ENCODE results near the gene ITPR2. TPM values are rescaled to one million over a fixed set of nuclear protein-coding genes. Genes with fewer than 3 reads are reported as not detected.
A peak's percentile ranks its signal among the peaks of the same experiment; 100 is the strongest.

Gene ITPR2
- polyA plus RNA-seq, 1 of the 3 experiments (the other 2 are of a cell fraction): 2.3 TPM

- ChIA-PET POLR2A (no interaction called here), CTCF (interaction anchor here (1.4 to 1.9 kb wide), 2 partner anchors 8 to 139 kb away, joined by 4 read pairs; no protein-coding TSS in a partner anchor)
- H3K27me3 ChIP-seq (ENCODE audit: insufficient read depth): no peaks in the 10 kb centered on the region
- H3K4me3 ChIP-seq (ENCODE audit: low read depth in 2 of 2, low read length in 1 of 2): no peak overlapping the region
- H3K4me2 ChIP-seq: peak overlapping the region; percentile 61
- H3K9me2 ChIP-seq: no peaks in the 10 kb centered on the region
- H3F3A ChIP-seq (replicated peaks; ENCODE audit: insufficient read depth): peaks cover 35% of the 10 kb centered on the region
- H3K4me1 ChIP-seq (ENCODE audit: control insufficient read depth in 1 of 2, insufficient read depth in 2 of 2, low read depth in 1 of 2, low read length in 1 of 2): peaks cover 23 to 36% of the 10 kb centered on the region in 2 experiments
- TF ChIP-seq TAF1 (IDR thresholded peaks at IDR 0.05; ENCODE audit: borderline replicate concordance, low read depth, low read length) (peak; percentile 25; the same call in 1 of the 2 replicates), FOSL2 (IDR thresholded peaks at IDR 0.05; ENCODE audit: borderline replicate concordance, low read depth) (peak; percentile 84; the same call in 1 of the 2 replicates), IRF3 (IDR thresholded peaks at IDR 0.05; ENCODE audit: low read depth, low read length) (no peak), JUND (IDR thresholded peaks at IDR 0.05) (peak; percentile 87), PBX3 (IDR thresholded peaks at IDR 0.05) (peak; percentile 63), GABPA (IDR thresholded peaks at IDR 0.05; ENCODE audit: low read depth) (no peak), FOXM1 (IDR thresholded peaks at IDR 0.05; ENCODE audit: low read depth) (no peak), NRF1 (IDR thresholded peaks at IDR 0.05; ENCODE audit: low read depth, low read length) (no peak), REST (IDR thresholded peaks at IDR 0.05; ENCODE audit: low read depth, low read length) (no peak), EP300 (IDR thresholded peaks at IDR 0.05; ENCODE audit: borderline replicate concordance in 1 of 2, low read depth in 1 of 2, low read length in 1 of 2) (peak in 1 of 2 experiments; percentile 68; a peak in 2 of 4 replicates), TEAD4 (IDR thresholded peaks at IDR 0.05; ENCODE audit: borderline replicate concordance, insufficient read depth) (peak; percentile 44; the same call in 1 of the 2 replicates), SMC3 (IDR thresholded peaks at IDR 0.05; ENCODE audit: low read depth, low read length) (no peak), NFIC (IDR thresholded peaks at IDR 0.05; ENCODE audit: borderline replicate concordance) (peak; percentile 20; the same call in 1 of the 2 replicates), TCF12 (IDR thresholded peaks at IDR 0.05) (peak; percentile 88), GATA2 (CRISPR knock-in tag; IDR thresholded peaks at IDR 0.05) (peak; percentile 20; the same call in 1 of the 2 replicates), POLR2AphosphoS5 (IDR thresholded peaks at IDR 0.05; ENCODE audit: low read depth, low read length) (peak; percentile 49; the same call in 1 of the 2 replicates)
- no peaks in the 10 kb centered on the region for H4K20me1 ChIP-seq (ENCODE audit: insufficient read depth)
- H3K27ac ChIP-seq (ENCODE audit: low read depth in 2 of 2, low read length in 1 of 2): peak overlapping the region; percentile 66 to 93
- no peaks in the 10 kb centered on the region for H3K9me3 ChIP-seq
- no peaks in the 10 kb centered on the region for H3K36me3 ChIP-seq (replicated peaks in 1 of 2; ENCODE audit: control insufficient read depth in 1 of 2, insufficient read depth in 2 of 2, low read length in 1 of 2)
- no peak overlapping the region for H2AFZ ChIP-seq (ENCODE audit: low read depth)
- DNase-seq: no peak
- no peak overlapping the region for H3K9ac ChIP-seq
- H3K79me2 ChIP-seq (ENCODE audit: insufficient read depth): no peaks in the 10 kb centered on the region
- 26% methylated on average over 4 of the region's 4 CpGs for WGBS (ENCODE audit: low lambda C conversion rate)
These were observed 86.8 kb downstream of the ITPR2 start for GRCh38 chr12:26746121-26746714.
